HepG2 (cell line): Measurements from ENCODE around the gene BICDL2. TPM values are rescaled to one million over a fixed set of nuclear protein-coding genes. Genes with fewer than 3 reads are reported as not detected.

ENCODE experiments used
- CTCF ChIP-seq: sonication (generic); formaldehyde crosslinking; IDR thresholded peaks from 2 replicates; pipeline ENCODE4 v1.5.0; 2020; ENCODE audit warnings: mild to moderate bottlenecking, missing genetic modification reagents, moderate library complexity
- FOSL1 ChIP-seq: sonication (generic); formaldehyde crosslinking; IDR thresholded peaks from 2 replicates; pipeline ENCODE4 v1.9.0; 2021; ENCODE audit warnings: missing genetic modification reagents, borderline replicate concordance
- JUNB ChIP-seq: sonication (generic); formaldehyde crosslinking; IDR thresholded peaks from 2 replicates; pipeline ENCODE4 v1.8.0; 2022; ENCODE audit warnings: missing genetic modification reagents, mild to moderate bottlenecking, borderline replicate concordance
- MXD3 ChIP-seq: IDR thresholded peaks from 2 replicates; pipeline ENCODE4 v1.6.1; 2016; ENCODE audit warnings: mild to moderate bottlenecking, missing biosample characterization, missing genetic modification reagents
- MXI1 ChIP-seq: IDR thresholded peaks from 3 replicates; pipeline ENCODE4 v1.6.1; 2012; ENCODE audit warnings: low read depth, low read length, inconsistent platforms, borderline replicate concordance
- PBX2 ChIP-seq: IDR thresholded peaks from 2 replicates; pipeline ENCODE4 v1.6.1; 2016; ENCODE audit warnings: control low read depth
- PHF8 ChIP-seq: sonication (generic); formaldehyde crosslinking; IDR thresholded peaks from 2 replicates; pipeline ENCODE4 v1.5.0; 2020; ENCODE audit warnings: missing genetic modification reagents
- PITX1 ChIP-seq: sonication (generic); formaldehyde crosslinking; IDR thresholded peaks from 2 replicates; pipeline ENCODE4 v1.5.1; 2020; ENCODE audit warnings: mild to moderate bottlenecking, missing genetic modification reagents
- SP5 ChIP-seq: IDR thresholded peaks from 2 replicates; pipeline ENCODE4 v1.6.1; 2016; ENCODE audit warnings: low read depth, borderline replicate concordance
- TAF1 ChIP-seq: sonication (generic); formaldehyde crosslinking; IDR thresholded peaks from 2 replicates; pipeline ENCODE4 v1.4.0; 2020; ENCODE audit warnings: missing genetic modification reagents
- THAP11 ChIP-seq: IDR thresholded peaks from 2 replicates; pipeline ENCODE4 v1.6.1; 2016; ENCODE audit warnings: missing biosample characterization, missing genetic modification reagents
- XRCC5 ChIP-seq: fragments of 200-400 bp; formaldehyde crosslinking; optimal IDR thresholded peaks from 2 replicates; pipeline ENCODE3; 2017; ENCODE audit warnings: mild to moderate bottlenecking, low read length
- YY1 ChIP-seq: IDR thresholded peaks from 2 replicates; pipeline ENCODE4 v1.6.1; 2011; ENCODE audit warnings: low read length, low read depth, moderate library complexity, mild to moderate bottlenecking; ENCODE audit not compliant: insufficient read depth, insufficient replicate concordance
- ZBTB20 ChIP-seq: sonication (generic); formaldehyde crosslinking; IDR thresholded peaks from 2 replicates; pipeline ENCODE4 v1.8.1; 2023; ENCODE audit warnings: missing genetic modification reagents, low read depth, mild to moderate bottlenecking, borderline replicate concordance
- ZMAT5 ChIP-seq: sonication (generic); formaldehyde crosslinking; IDR thresholded peaks from 2 replicates; pipeline ENCODE4 v1.5.0; 2020; ENCODE audit warnings: mild to moderate bottlenecking, low read depth, missing genetic modification reagents, borderline replicate concordance
- ZNF383 ChIP-seq: sonication (generic); formaldehyde crosslinking; IDR thresholded peaks from 2 replicates; pipeline ENCODE4 v1.4.0; 2020; ENCODE audit warnings: missing genetic modification reagents, mild to moderate bottlenecking, borderline replicate concordance
- ZNF597 ChIP-seq: sonication (generic); formaldehyde crosslinking; IDR thresholded peaks from 2 replicates; pipeline ENCODE4 v1.5.0; 2020; ENCODE audit warnings: missing genetic modification reagents
- ZNF629 ChIP-seq: sonication (generic); formaldehyde crosslinking; conservative IDR thresholded peaks from 2 replicates; pipeline ENCODE4 v1.5.0; 2020; ENCODE audit warnings: missing genetic modification reagents
- ZNF691 ChIP-seq: sonication (generic); formaldehyde crosslinking; IDR thresholded peaks from 2 replicates; pipeline ENCODE4 v1.4.0; 2020; ENCODE audit warnings: missing genetic modification reagents, low read depth, mild to moderate bottlenecking, borderline replicate concordance
- ZNF770 ChIP-seq: sonication (generic); formaldehyde crosslinking; IDR thresholded peaks from 2 replicates; pipeline ENCODE4 v1.5.0; 2020; ENCODE audit warnings: mild to moderate bottlenecking, missing genetic modification reagents
- polyA plus RNA-seq, 8 experiments: library from polyadenylated mRNA; depleted of rRNA in 3 of 8; stranded (reverse) in 7 of 8; unstranded in 1 of 8; fragments of >200 nt; fragmentation: Illumina TruSeq in 4 of 8; extraction: Trizol in 4 of 8; gene quantifications; 2 replicates each; pipeline versions ENCODE4 v1.2.1 to v1.2.3, GENCODE V29; 2011 to 2016; ENCODE audit warnings: low read depth in 4 of 8, missing spikeins in 1 of 8, mixed read lengths in 1 of 8; ENCODE audit not compliant: insufficient read depth in 1 of 8
- total RNA-seq, 5 experiments: library from RNA; depleted of rRNA; stranded (reverse); fragments of >200 nt; fragmentation: Illumina TruSeq; extraction: Trizol; gene quantifications; 2 replicates each; pipeline ENCODE4 v1.2.3, GENCODE V29; 2016; ENCODE audit warnings: low read depth in 1 of 5

BICDL2 gene
- total and polyA plus RNA-seq, 2 of the 13 experiments (the other 11 are each of a cell fraction or from before 2014, with no cell fraction given) = 0.12 TPM; not detected in 1

GRCh38 chr16:2983706-2984136, 53.0 kb downstream of the BICDL2 start (continued):
- TF ChIP-seq MXI1 (no peak; the same call in 2 of the 3 replicates), TAF1 (CRISPR knock-in tag) (no peak), MXD3 (CRISPR knock-in tag) (no peak; the same call in 1 of the 2 replicates), YY1 (no peak), ZNF597 (CRISPR knock-in tag) (0 out of 2 replicates have a peak, but pooled peaks have one; percentile 35), ZNF383 (CRISPR knock-in tag) (no peak), JUNB (CRISPR knock-in tag) (no peak), ZMAT5 (CRISPR knock-in tag) (no peak), PHF8 (CRISPR knock-in tag) (no peak), CTCF (CRISPR knock-in tag) (peak; percentile 81), SP5 (peak; percentile 31; the same call in 1 of the 2 replicates), ZNF629 (CRISPR knock-in tag) (0 out of 2 replicates have a peak, but pooled peaks have one; percentile 13), ZBTB20 (CRISPR knock-in tag) (0 out of 2 replicates have a peak, but pooled peaks have one; percentile 36), FOSL1 (no peak), ZNF691 (CRISPR knock-in tag) (0 out of 2 replicates have a peak, but pooled peaks have one; percentile 53), XRCC5 (peak; percentile 65), ZNF770 (CRISPR knock-in tag) (peak; percentile 64), PBX2 (CRISPR knock-in tag) (no peak), PITX1 (no peak), THAP11 (CRISPR knock-in tag) (peak; percentile 36; the same call in 1 of the 2 replicates)
